Measurements from ENCODE around the gene IRX2. TPM values are rescaled to one million over a fixed set of nuclear protein-coding genes. Genes with fewer than 3 reads are reported as not detected.

IRX2 gene
- polyA plus RNA-seq, 3 donors: not detected

DNA sequence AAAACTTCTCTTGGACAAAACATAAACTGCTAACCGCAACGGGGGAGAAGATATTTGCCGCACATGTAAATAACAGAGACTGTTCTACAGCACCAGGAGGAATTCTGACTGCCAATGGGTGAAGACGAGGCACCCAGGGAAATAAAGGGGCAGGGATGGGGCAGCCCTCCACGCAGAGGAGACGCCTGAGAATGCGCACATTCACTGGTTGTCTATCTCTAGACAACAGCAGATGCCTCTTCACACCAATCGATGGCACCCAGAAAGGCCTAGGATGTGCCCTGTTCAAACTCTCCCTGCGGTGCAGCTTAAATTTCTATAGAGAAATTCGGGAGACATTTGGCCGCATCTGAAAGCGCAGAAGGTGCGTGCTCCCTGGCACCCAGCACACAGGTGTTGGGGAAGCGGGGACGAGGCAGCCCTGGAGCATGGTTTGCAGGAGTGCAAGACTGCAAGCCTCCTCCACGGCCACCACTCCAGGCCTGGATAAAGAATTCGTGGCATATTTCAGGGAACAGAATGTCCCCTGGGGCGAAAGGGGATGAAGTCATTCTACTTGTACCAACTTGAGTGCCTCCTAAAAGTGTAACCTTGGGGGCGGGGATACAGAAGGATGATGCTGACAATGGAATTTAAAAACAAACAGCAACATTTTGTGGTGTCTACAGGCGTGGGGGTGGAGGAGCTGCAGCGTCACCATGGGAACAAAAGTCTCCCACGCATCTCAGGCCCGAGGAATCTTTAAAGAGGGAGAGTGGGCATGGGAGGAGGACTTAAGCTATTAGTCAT lies 6.3 kb upstream of the IRX2 start:
- Histone ChIP-seq H3K4me2 (replicated peaks; ENCODE audit: extremely low read depth, low read length, poor library complexity, severe bottlenecking) (no peak overlapping the region), H4K20me1 (ENCODE audit: insufficient read depth, low read length) (no peaks in the 10 kb centered on the region), H2AFZ (ENCODE audit: insufficient read depth, low read depth, low read length, poor library complexity, severe bottlenecking) (no peak overlapping the region), H3K4me1 (ENCODE audit: control insufficient read depth in 1 of 2, insufficient read depth in 2 of 2, low read length in 2 of 2) (no peaks in the 10 kb centered on the region), H3K4me3 (replicated peaks in 1 of 3; ENCODE audit: low read depth in 2 of 3, low read length in 3 of 3) (no peak overlapping the region), H3K36me3 (replicated peaks in 1 of 2; ENCODE audit: control insufficient read depth in 1 of 2, insufficient read depth in 2 of 2, low read length in 2 of 2) (no peaks in the 10 kb centered on the region), H3K9ac (ENCODE audit: insufficient read depth, low read length, poor library complexity, severe bottlenecking) (no peak overlapping the region), H3K9me3 (replicated peaks in 1 of 2; ENCODE audit: control insufficient read depth in 1 of 2, insufficient read depth in 1 of 2, low read length in 2 of 2) (peaks cover 0 to 31% of the 10 kb centered on the region in 2 donors), H3K79me2 (ENCODE audit: insufficient read depth, low read length) (no peaks in the 10 kb centered on the region), H3K27ac (ENCODE audit: low read depth in 1 of 2, low read length in 2 of 2) (no peak overlapping the region), H3K27me3 (ENCODE audit: control insufficient read depth in 2 of 2, insufficient read depth in 2 of 2, low read length in 2 of 2) (peaks cover 45 to 70% of the 10 kb centered on the region in 2 donors)
- Mint-ChIP-seq H3K4me3 (peak overlapping the region in 1 of 2 donors; percentile 58), H3K27ac (peak overlapping the region in 1 of 7 donors; percentile 38), H3K4me1 (peaks cover 3% of the 10 kb centered on the region), H3K36me3 (no peaks in the 10 kb centered on the region), H3K9me3 (peaks cover 0 to 11% (median 6%) of the 10 kb centered on the region in 7 donors), H3K27me3 (ENCODE audit: low read depth in 3 of 3) (peaks cover 69 to 83% (median 72%) of the 10 kb centered on the region in 3 donors)
- TF ChIP-seq, protein P1, sequence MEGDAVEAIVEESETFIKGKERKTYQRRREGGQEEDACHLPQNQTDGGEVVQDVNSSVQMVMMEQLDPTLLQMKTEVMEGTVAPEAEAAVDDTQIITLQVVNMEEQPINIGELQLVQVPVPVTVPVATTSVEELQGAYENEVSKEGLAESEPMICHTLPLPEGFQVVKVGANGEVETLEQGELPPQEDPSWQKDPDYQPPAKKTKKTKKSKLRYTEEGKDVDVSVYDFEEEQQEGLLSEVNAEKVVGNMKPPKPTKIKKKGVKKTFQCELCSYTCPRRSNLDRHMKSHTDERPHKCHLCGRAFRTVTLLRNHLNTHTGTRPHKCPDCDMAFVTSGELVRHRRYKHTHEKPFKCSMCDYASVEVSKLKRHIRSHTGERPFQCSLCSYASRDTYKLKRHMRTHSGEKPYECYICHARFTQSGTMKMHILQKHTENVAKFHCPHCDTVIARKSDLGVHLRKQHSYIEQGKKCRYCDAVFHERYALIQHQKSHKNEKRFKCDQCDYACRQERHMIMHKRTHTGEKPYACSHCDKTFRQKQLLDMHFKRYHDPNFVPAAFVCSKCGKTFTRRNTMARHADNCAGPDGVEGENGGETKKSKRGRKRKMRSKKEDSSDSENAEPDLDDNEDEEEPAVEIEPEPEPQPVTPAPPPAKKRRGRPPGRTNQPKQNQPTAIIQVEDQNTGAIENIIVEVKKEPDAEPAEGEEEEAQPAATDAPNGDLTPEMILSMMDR (IDR thresholded peaks at IDR 0.05): no peak
- intact Hi-C loops (cut with micrococcal nuclease): no loop called here
- no peak for DNase-seq
- WGBS (ENCODE audit: insufficient coverage): 6% methylated on average over 13 of the region's 23 CpGs

DNA sequence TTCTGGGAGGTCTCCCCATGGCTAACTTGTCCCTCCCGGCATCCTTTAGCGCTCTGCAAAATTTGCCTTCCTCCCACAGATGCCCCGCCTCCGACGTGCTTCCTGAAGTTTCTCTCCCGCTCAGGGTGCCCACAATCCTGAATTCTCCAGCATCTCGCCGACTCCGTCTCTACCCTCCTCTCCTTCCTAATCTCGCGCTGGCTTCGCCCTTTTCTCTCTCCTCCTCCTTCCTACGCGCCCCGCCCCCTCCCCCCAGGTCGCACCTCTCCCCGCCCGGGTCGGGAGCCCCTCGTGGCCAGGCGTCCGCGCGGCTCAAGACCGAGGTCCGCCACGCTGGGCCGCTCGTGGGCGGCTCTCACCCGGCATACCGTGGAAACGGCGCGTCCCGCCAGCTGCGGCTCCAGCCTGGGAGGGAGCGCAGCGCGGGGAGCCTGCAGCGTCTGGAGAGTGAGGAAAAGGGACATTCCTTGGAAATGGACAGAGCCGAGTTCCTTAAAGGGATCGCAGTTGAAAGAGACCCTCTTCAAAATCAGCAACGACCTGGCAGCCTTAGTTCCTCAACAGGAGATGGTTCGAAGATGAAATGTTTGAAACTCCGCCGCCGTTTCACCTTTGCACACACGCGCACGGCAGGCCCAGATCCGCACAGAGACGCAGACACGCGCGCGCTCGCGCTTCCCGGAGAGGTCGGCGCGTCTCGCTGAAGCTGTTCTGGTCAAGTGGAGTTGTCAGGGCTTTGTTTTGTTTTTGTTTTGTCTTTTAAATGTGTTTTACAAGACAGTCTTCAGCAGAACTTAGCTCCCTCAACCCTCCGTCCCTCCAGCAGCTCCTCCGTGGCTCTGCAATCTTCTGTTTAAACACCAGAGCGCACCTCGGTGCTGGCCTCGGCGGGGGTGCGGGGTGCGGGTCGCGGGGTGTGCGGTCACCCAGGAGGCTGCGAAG lies 5.0 kb upstream of the IRX2 start:
- peaks cover 48 to 78% of the 10 kb centered on the region in 2 donors for H3K27me3 ChIP-seq (ENCODE audit: control insufficient read depth in 2 of 2, insufficient read depth in 2 of 2, low read length in 2 of 2)
- Mint-ChIP-seq H3K36me3 (no peaks in the 10 kb centered on the region), H3K27ac (no peak overlapping the region), H3K9me3 (peaks cover 0 to 15% (median 10%) of the 10 kb centered on the region in 7 donors), H3K4me3 (peak overlapping the region in 1 of 2 donors; percentile 93), H3K4me1 (peaks cover 3% of the 10 kb centered on the region), H3K27me3 (ENCODE audit: low read depth in 3 of 3) (peaks cover 71 to 88% (median 81%) of the 10 kb centered on the region in 3 donors)
- H2AFZ ChIP-seq (ENCODE audit: insufficient read depth, low read depth, low read length, poor library complexity, severe bottlenecking): no peak overlapping the region
- H3K4me1 ChIP-seq (ENCODE audit: control insufficient read depth in 1 of 2, insufficient read depth in 2 of 2, low read length in 2 of 2): no peaks in the 10 kb centered on the region
- no peak overlapping the region for H3K4me3 ChIP-seq (replicated peaks in 1 of 3; ENCODE audit: low read depth in 2 of 3, low read length in 3 of 3)
- intact Hi-C loops (cut with micrococcal nuclease): no loop called here
- TF ChIP-seq, protein P1 (IDR thresholded peaks at IDR 0.05): no peak
- no peaks in the 10 kb centered on the region for H3K79me2 ChIP-seq (ENCODE audit: insufficient read depth, low read length)
- no peak overlapping the region for H3K9ac ChIP-seq (ENCODE audit: insufficient read depth, low read length, poor library complexity, severe bottlenecking)
- peaks cover 0 to 33% of the 10 kb centered on the region in 2 donors for H3K9me3 ChIP-seq (replicated peaks in 1 of 2; ENCODE audit: control insufficient read depth in 1 of 2, insufficient read depth in 1 of 2, low read length in 2 of 2)
- DNase-seq: no peak
- under 1% methylated on average over 62 of the region's 76 CpGs for WGBS (ENCODE audit: insufficient coverage)
- no peaks in the 10 kb centered on the region for H3K36me3 ChIP-seq (replicated peaks in 1 of 2; ENCODE audit: control insufficient read depth in 1 of 2, insufficient read depth in 2 of 2, low read length in 2 of 2)
- H3K27ac ChIP-seq (ENCODE audit: low read depth in 1 of 2, low read length in 2 of 2): no peak overlapping the region
- H3K4me2 ChIP-seq (replicated peaks; ENCODE audit: extremely low read depth, low read length, poor library complexity, severe bottlenecking): peak overlapping the region; percentile 7
- no peaks in the 10 kb centered on the region for H4K20me1 ChIP-seq (ENCODE audit: insufficient read depth, low read length)
